H9 (cell line): Measurements from ENCODE around the gene MSMO1. TPM values are rescaled to one million over a fixed set of nuclear protein-coding genes. Genes with fewer than 3 reads are reported as not detected.

Source experiments
- DNase-seq: peaks from one replicate; pipeline ENCODE4 v3.0.0-alpha.2; 2017
- H2AFZ ChIP-seq: one replicate; pipeline ENCODE4 v1.6.1; 2013; ENCODE audit warnings: mild to moderate bottlenecking, low read length, control low read depth, moderate library complexity
- H2AK5ac ChIP-seq: 2 replicates; pipeline ENCODE4 v1.6.1; 2013; ENCODE audit warnings: low read length, control low read depth, mixed read lengths; ENCODE audit not compliant: insufficient read length
- H2BK120ac ChIP-seq: one replicate; pipeline ENCODE4 v1.6.1; 2013; ENCODE audit warnings: low read depth, mild to moderate bottlenecking, low read length, control low read depth, inconsistent platforms; ENCODE audit not compliant: poor library complexity, severe bottlenecking
- H2BK12ac ChIP-seq: 2 replicates; pipeline ENCODE4 v1.6.1; 2013; ENCODE audit warnings: low read length, control low read depth, mixed read lengths, low read depth; ENCODE audit not compliant: insufficient read length
- H2BK15ac ChIP-seq: 2 replicates; pipeline ENCODE4 v1.6.1; 2013; ENCODE audit warnings: low read depth, low read length, control low read depth
- H2BK20ac ChIP-seq: one replicate; pipeline ENCODE4 v1.6.1; 2013; ENCODE audit warnings: low read depth, mild to moderate bottlenecking, low read length, control low read depth, inconsistent platforms; ENCODE audit not compliant: poor library complexity, severe bottlenecking
- H2BK5ac ChIP-seq: 2 replicates; pipeline ENCODE4 v1.6.1; 2013; ENCODE audit warnings: low read length, control low read depth, mixed read lengths; ENCODE audit not compliant: insufficient read length
- H3K14ac ChIP-seq: 2 replicates; pipeline ENCODE4 v1.6.1; 2013; ENCODE audit warnings: low read length, control low read depth; ENCODE audit not compliant: insufficient read depth
- H3K18ac ChIP-seq: 2 replicates; pipeline ENCODE4 v1.6.1; 2013; ENCODE audit warnings: low read depth, mild to moderate bottlenecking, mixed read lengths, low read length, control low read depth; ENCODE audit not compliant: insufficient read length
- H3K23ac ChIP-seq: 2 replicates; pipeline ENCODE4 v1.6.1; 2013; ENCODE audit warnings: low read length, control low read depth, mixed read lengths, low read depth; ENCODE audit not compliant: insufficient read length
- H3K23me2 ChIP-seq: 2 replicates; pipeline ENCODE4 v1.6.1; 2013; ENCODE audit warnings: low read depth, mild to moderate bottlenecking, mixed read lengths, low read length, control low read depth; ENCODE audit not compliant: insufficient read length, poor library complexity, severe bottlenecking
- H3K27ac ChIP-seq: 2 replicates; pipeline ENCODE4 v1.5.1; 2013; ENCODE audit warnings: low read length, control low read depth, mixed read lengths, low read depth; ENCODE audit not compliant: insufficient read length
- H3K27me3 ChIP-seq: 2 replicates; pipeline ENCODE4 v1.6.1; 2013; ENCODE audit warnings: low read length, control low read depth, inconsistent platforms; ENCODE audit not compliant: insufficient read depth
- H3K4ac ChIP-seq: 2 replicates; pipeline ENCODE4 v1.6.1; 2013; ENCODE audit warnings: low read depth, mild to moderate bottlenecking, control low read depth, inconsistent platforms, low read length, moderate library complexity
- H3K4me1 ChIP-seq: 2 replicates; pipeline ENCODE4 v1.6.1; 2013; ENCODE audit warnings: low read length, control low read depth, inconsistent platforms; ENCODE audit not compliant: insufficient read depth
- H3K4me2 ChIP-seq: 2 replicates; pipeline ENCODE4 v1.6.1; 2013; ENCODE audit warnings: low read length, control low read depth, mixed read lengths; ENCODE audit not compliant: insufficient read length, insufficient read depth
- H3K56ac ChIP-seq: 2 replicates; pipeline ENCODE4 v1.6.1; 2013; ENCODE audit warnings: low read depth, mild to moderate bottlenecking, mixed read lengths, low read length, control low read depth; ENCODE audit not compliant: insufficient read length
- H3K79me1 ChIP-seq: 2 replicates; pipeline ENCODE4 v1.6.1; 2013; ENCODE audit warnings: low read depth, mild to moderate bottlenecking, moderate library complexity, low read length, control low read depth, inconsistent platforms; ENCODE audit not compliant: insufficient read depth, poor library complexity, severe bottlenecking
- H3K79me2 ChIP-seq: 2 replicates; pipeline ENCODE4 v1.6.1; 2013; ENCODE audit warnings: low read length, control low read depth, inconsistent platforms; ENCODE audit not compliant: insufficient read depth
- H3K9ac ChIP-seq: 2 replicates; pipeline ENCODE4 v1.6.1; 2013; ENCODE audit warnings: low read length, control low read depth, mixed read lengths; ENCODE audit not compliant: insufficient read length; ENCODE audit errors: extremely low read depth
- H3K9me3 ChIP-seq: one replicate; pipeline ENCODE4 v1.6.1; 2013; ENCODE audit warnings: low read depth, low read length, inconsistent platforms; ENCODE audit not compliant: control insufficient read depth
- H3T11ph ChIP-seq: one replicate; pipeline ENCODE4 v1.6.1; 2013; ENCODE audit warnings: mild to moderate bottlenecking, low read length, control low read depth, inconsistent platforms
- H4K20me1 ChIP-seq: one replicate; pipeline ENCODE4 v1.6.1; 2013; ENCODE audit not compliant: control insufficient read depth, insufficient read length, insufficient read depth
- H4K5ac ChIP-seq: 2 replicates; pipeline ENCODE4 v1.6.1; 2013; ENCODE audit warnings: low read depth, mild to moderate bottlenecking, mixed read lengths, low read length, control low read depth; ENCODE audit not compliant: insufficient read length
- H4K8ac ChIP-seq: replicated peaks from 2 replicates; pipeline ENCODE4 v1.6.1; 2013; ENCODE audit warnings: low read length, control low read depth, mixed read lengths, low read depth; ENCODE audit not compliant: insufficient read length
- H4K91ac ChIP-seq: 2 replicates; pipeline ENCODE4 v1.6.1; 2013; ENCODE audit warnings: low read depth, mild to moderate bottlenecking, moderate library complexity, mixed read lengths, low read length, control low read depth; ENCODE audit not compliant: insufficient read length
- H3K27ac Mint-ChIP-seq, 3 experiments: 2 replicates in 2 of 3; 3 replicates in 1 of 3; pipeline ENCODE4 v1.8.0; 2020 to 2021; ENCODE audit warnings: mixed read lengths in 3 of 3, mild to moderate bottlenecking in 1 of 3, moderate library complexity in 1 of 3
- H3K27me3 Mint-ChIP-seq: 2 replicates; pipeline ENCODE4 v1.8.0; 2021; ENCODE audit warnings: low read depth, mild to moderate bottlenecking, moderate library complexity, mixed read lengths
- H3K36me3 Mint-ChIP-seq, 3 experiments: 2 replicates in 2 of 3; 3 replicates in 1 of 3; pipeline ENCODE4 v1.8.0; 2020 to 2021; ENCODE audit warnings: low read depth in 3 of 3, mixed read lengths in 3 of 3; ENCODE audit not compliant: insufficient read depth in 1 of 3
- H3K4me1 Mint-ChIP-seq, 2 experiments: 2 replicates each; pipeline ENCODE4 v1.8.0; 2020; ENCODE audit warnings: mixed read lengths in 2 of 2
- H3K4me3 Mint-ChIP-seq, 2 experiments: 2 replicates in 1 of 2; 3 replicates in 1 of 2; pipeline ENCODE4 v1.8.0; 2020 to 2021; ENCODE audit warnings: mild to moderate bottlenecking in 2 of 2, mixed read lengths in 2 of 2, moderate library complexity in 1 of 2
- H3K9me3 Mint-ChIP-seq, 2 experiments: 2 replicates in 1 of 2; 3 replicates in 1 of 2; pipeline ENCODE4 v1.8.0; 2020; ENCODE audit warnings: mild to moderate bottlenecking in 2 of 2, mixed read lengths in 2 of 2, moderate library complexity in 1 of 2
- CTCF ChIP-seq: fragments of 200-600 bp; sonication (generic); conservative IDR thresholded peaks from 3 replicates; pipeline ENCODE4 v1.8.0; 2021; ENCODE audit warnings: antibody characterized with exemption, mild to moderate bottlenecking
- WGBS: extraction: QIAGEN DNeasy Blood & Tissue Kit; methylation state at CpG from one replicate; pipeline ENCODE4 v1.1.7; 2013; ENCODE audit warnings: missing lambda C conversion rate, low lambda C conversion rate, mixed read lengths; ENCODE audit not compliant: insufficient read length; ENCODE audit errors: extremely low coverage; 5-methylcytosine and 5-hydroxymethylcytosine counted together
- total RNA-seq: library from RNA; stranded (reverse); gene quantifications from 2 replicates; pipeline ENCODE4 v1.2.1, GENCODE V29; 2021

MSMO1 gene
- total RNA-seq, 1 experiment from 2014 or later = 79.3 TPM

DNA sequence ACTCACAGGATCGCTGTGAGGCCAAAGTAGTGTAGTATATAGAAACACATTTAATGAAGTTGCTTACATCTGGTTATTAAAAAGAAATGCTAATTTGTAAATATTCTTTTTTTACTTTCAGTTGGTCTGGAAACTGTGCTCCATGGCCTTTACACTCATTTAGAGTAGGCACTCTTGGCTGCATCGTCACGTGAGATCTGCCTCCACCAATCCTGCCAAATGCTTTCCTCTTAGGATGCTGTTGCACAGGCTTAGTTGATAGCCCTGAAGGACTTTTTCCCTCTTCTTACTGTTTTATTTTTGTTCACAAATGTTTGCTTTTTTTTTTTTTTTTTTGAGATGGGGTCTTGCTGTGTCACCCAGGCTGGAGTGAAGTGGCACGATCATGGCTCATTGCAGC lies 57.7 kb downstream of the MSMO1 start:
- H3K36me3 Mint-ChIP-seq = no peaks in the 10 kb centered on the region
- Histone ChIP-seq H2BK15ac (no peak overlapping the region), H3K14ac (no peak overlapping the region), H2BK20ac (no peak overlapping the region), H3K79me1 (no peaks in the 10 kb centered on the region), H3K4me1 (no peaks in the 10 kb centered on the region; the same call in 1 of the 2 replicates), H4K8ac (no peak overlapping the region), H3K79me2 (no peaks in the 10 kb centered on the region), H2BK120ac (no peak overlapping the region), H3K4me2 (no peak overlapping the region), H4K5ac (no peak overlapping the region), H3K4ac (no peak overlapping the region), H4K20me1 (no peaks in the 10 kb centered on the region), H3K56ac (no peak overlapping the region), H3K23ac (no peak overlapping the region), H3K9me3 (no peaks in the 10 kb centered on the region), H3K27ac (no peak overlapping the region), H3K9ac (no peak overlapping the region), H3K18ac (no peak overlapping the region), H2AK5ac (no peak overlapping the region), H4K91ac (no peak overlapping the region), H3T11ph (no peak overlapping the region), H2AFZ (no peak overlapping the region), H2BK5ac (no peak overlapping the region), H3K27me3 (no peaks in the 10 kb centered on the region), H2BK12ac (no peak overlapping the region), H3K23me2 (no peaks in the 10 kb centered on the region)
- peaks cover 16 to 18% of the 10 kb centered on the region in 2 experiments for H3K4me1 Mint-ChIP-seq
- no peaks in the 10 kb centered on the region for H3K9me3 Mint-ChIP-seq
- peaks cover 12% of the 10 kb centered on the region for H3K27me3 Mint-ChIP-seq
- WGBS = no CpG with 5 or more reads among the region's 4 CpGs
- H3K27ac Mint-ChIP-seq = no peak overlapping the region; a peak in 1 of 7 replicates
- no peak for DNase-seq
- H3K4me3 Mint-ChIP-seq = no peak overlapping the region
- TF ChIP-seq CTCF = no peak
